Fibroblast of lung (primary cell): ENCODE data around the gene PER2.

Source experiments
- CTCF ChIP-seq, 2 donors: IDR thresholded peaks in 1 of 2; conservative IDR thresholded peaks in 1 of 2; 1 replicate in 1 of 2; 2 replicates in 1 of 2; pipeline ENCODE4 v1.5.1; 2011 to 2012; ENCODE audit warnings: low read length in 2 of 2, control low read depth in 1 of 2, inconsistent platforms in 1 of 2, low read depth in 1 of 2, mild to moderate bottlenecking in 1 of 2
- EZH2 ChIP-seq: IDR thresholded peaks from 2 replicates; pipeline ENCODE4 v1.5.1; 2012; ENCODE audit warnings: low read length, control low read depth, mild to moderate bottlenecking; ENCODE audit errors: missing control alignments

GRCh38 chr2:238220892-238221521 lies 67.4 kb downstream of the PER2 start:
- TF ChIP-seq CTCF (conservative IDR thresholded peaks at IDR 0.05 in 1 of 2, IDR thresholded peaks at IDR 0.05 in 1 of 2; ENCODE audit: low read depth in 1 of 2, low read length in 2 of 2): no peak
- TF ChIP-seq EZH2: no peak
